WTC11 (cell line): ENCODE results near the gene ASF1A. TPM values are rescaled to one million over a fixed set of nuclear protein-coding genes. Genes with fewer than 3 reads are reported as not detected.

Experiments used
- ATAC-seq: fragments of 200-7000 bp; cut with Tn5 transposase; 2 replicates; pipeline ENCODE4 v1.10.0; 2021; ENCODE audit warnings: mild to moderate bottlenecking, moderate library complexity
- CTCF ChIA-PET: fragments of 300-600 bp; sonication (Branson Sonifier 250); formaldehyde crosslinking; loops from one replicate; lab custom pipeline; 2021; ENCODE audit warnings: antibody characterized with exemption; lab: Charles Lee
- POLR2A ChIA-PET: fragments of 350-600 bp; sonication (Branson Sonifier 250); formaldehyde crosslinking; loops from one replicate; lab custom pipeline; 2021; ENCODE audit warnings: antibody characterized with exemption; lab: Charles Lee
- DNase-seq: peaks from one replicate; pipeline ENCODE4 v3.0.0; 2021; ENCODE audit warnings: low spot score
- H3K27ac Mint-ChIP-seq: 2 replicates; pipeline ENCODE4 v1.8.0; 2021; ENCODE audit warnings: mixed read lengths
- H3K27me3 Mint-ChIP-seq: 2 replicates; pipeline ENCODE4 v1.8.0; 2021; ENCODE audit warnings: low read depth, mild to moderate bottlenecking, moderate library complexity, mixed read lengths
- H3K36me3 Mint-ChIP-seq: 2 replicates; pipeline ENCODE4 v1.8.0; 2021; ENCODE audit warnings: mixed read lengths
- H3K4me1 Mint-ChIP-seq: 2 replicates; pipeline ENCODE4 v1.8.0; 2022; ENCODE audit warnings: mixed read lengths
- H3K4me3 Mint-ChIP-seq: 2 replicates; pipeline ENCODE4 v1.8.0; 2021; ENCODE audit warnings: mild to moderate bottlenecking, moderate library complexity, mixed read lengths
- H3K9me3 Mint-ChIP-seq: 2 replicates; pipeline ENCODE4 v1.8.0; 2021; ENCODE audit warnings: mixed read lengths
- ATF1 ChIP-seq: sonication (generic); formaldehyde crosslinking; IDR thresholded peaks from 2 replicates; pipeline ENCODE4 v1.8.1; 2023; ENCODE audit warnings: mild to moderate bottlenecking, moderate library complexity, missing genetic modification reagents
- ATF2 ChIP-seq: sonication (generic); formaldehyde crosslinking; IDR thresholded peaks from 2 replicates; pipeline ENCODE4 v1.8.1; 2022; ENCODE audit warnings: low read depth, missing genetic modification reagents, borderline replicate concordance
- E2F1 ChIP-seq: sonication (generic); formaldehyde crosslinking; IDR thresholded peaks from 2 replicates; pipeline ENCODE4 v1.8.0; 2022; ENCODE audit warnings: mild to moderate bottlenecking, missing genetic modification reagents
- ELF4 ChIP-seq: sonication (generic); formaldehyde crosslinking; IDR thresholded peaks from 2 replicates; pipeline ENCODE4 v1.8.1; 2022; ENCODE audit warnings: low read depth, mild to moderate bottlenecking, moderate library complexity, missing genetic modification reagents
- FOXK1 ChIP-seq: sonication (generic); formaldehyde crosslinking; IDR thresholded peaks from 2 replicates; pipeline ENCODE4 v1.8.0; 2022; ENCODE audit warnings: mild to moderate bottlenecking, moderate library complexity, missing genetic modification reagents
- JUN ChIP-seq: sonication (generic); formaldehyde crosslinking; IDR thresholded peaks from 2 replicates; pipeline ENCODE4 v1.8.0; 2023; ENCODE audit warnings: mild to moderate bottlenecking, missing genetic modification reagents
- NFATC4 ChIP-seq: fragments of 250-450 bp; sonication (Bioruptor Pico); IDR thresholded peaks from 2 replicates; pipeline ENCODE4 v1.9.0; 2021; ENCODE audit warnings: mild to moderate bottlenecking
- NR2C2 ChIP-seq: sonication (generic); formaldehyde crosslinking; IDR thresholded peaks from 2 replicates; pipeline ENCODE4 v1.8.0; 2022; ENCODE audit warnings: mild to moderate bottlenecking, missing genetic modification reagents
- SMAD3 ChIP-seq: sonication (generic); formaldehyde crosslinking; IDR thresholded peaks from 2 replicates; pipeline ENCODE4 v1.8.0; 2022; ENCODE audit warnings: missing genetic modification reagents, mild to moderate bottlenecking, borderline replicate concordance
- SMAD4 ChIP-seq: sonication (generic); formaldehyde crosslinking; IDR thresholded peaks from 2 replicates; pipeline ENCODE4 v1.8.0; 2022; ENCODE audit warnings: mild to moderate bottlenecking, missing genetic modification reagents
- SOX15 ChIP-seq: fragments of 250-450 bp; sonication (Bioruptor Pico); IDR thresholded peaks from 2 replicates; pipeline ENCODE4 v1.9.0; 2021; ENCODE audit warnings: mild to moderate bottlenecking
- SP1 ChIP-seq: sonication (generic); formaldehyde crosslinking; conservative IDR thresholded peaks from 2 replicates; pipeline ENCODE4 v1.8.1; 2022; ENCODE audit warnings: missing genetic modification reagents
- TP53 ChIP-seq: sonication (generic); formaldehyde crosslinking; IDR thresholded peaks from 2 replicates; pipeline ENCODE4 v1.8.1; 2023; ENCODE audit warnings: mild to moderate bottlenecking, missing genetic modification reagents
- ZNF416 ChIP-seq: fragments of 250-450 bp; sonication (Bioruptor Pico); IDR thresholded peaks from 2 replicates; pipeline ENCODE4 v1.9.0; 2021; ENCODE audit warnings: mild to moderate bottlenecking, inconsistent platforms
- ZNF423 ChIP-seq: fragments of 250-450 bp; sonication (Bioruptor Pico); IDR thresholded peaks from 2 replicates; pipeline ENCODE4 v2.1.2; 2022; ENCODE audit warnings: mild to moderate bottlenecking, moderate library complexity
- total RNA-seq: library from RNA; stranded (reverse); gene quantifications from 3 replicates; pipeline ENCODE4 v1.2.3, GENCODE V29; 2021
- TF ChIP-seq, protein P1 (sequence below): sonication (generic); formaldehyde crosslinking; IDR thresholded peaks from 2 replicates; pipeline ENCODE4 v1.8.0; 2023; ENCODE audit warnings: mild to moderate bottlenecking, missing genetic modification reagents
- TF ChIP-seq, protein P2 (sequence below): fragments of 250-450 bp; sonication (Bioruptor Pico); IDR thresholded peaks from 2 replicates; pipeline ENCODE4 v1.8.0; 2021; ENCODE audit warnings: mild to moderate bottlenecking
- TF ChIP-seq, protein P3 (sequence below): sonication (generic); formaldehyde crosslinking; IDR thresholded peaks from 2 replicates; pipeline ENCODE4 v1.8.1; 2023; ENCODE audit warnings: mild to moderate bottlenecking, missing genetic modification reagents
- TF ChIP-seq, protein P4 (sequence below): sonication (generic); formaldehyde crosslinking; IDR thresholded peaks from 2 replicates; pipeline ENCODE4 v1.8.0; 2023; ENCODE audit warnings: missing genetic modification reagents, mild to moderate bottlenecking, borderline replicate concordance
- TF ChIP-seq, protein P5 (sequence below): sonication (generic); formaldehyde crosslinking; IDR thresholded peaks from 2 replicates; pipeline ENCODE4 v1.8.1; 2023; ENCODE audit warnings: mild to moderate bottlenecking, missing genetic modification reagents, borderline replicate concordance

Gene ASF1A
- total RNA-seq, 1 experiment from 2014 or later: 36.7 TPM

DNA sequence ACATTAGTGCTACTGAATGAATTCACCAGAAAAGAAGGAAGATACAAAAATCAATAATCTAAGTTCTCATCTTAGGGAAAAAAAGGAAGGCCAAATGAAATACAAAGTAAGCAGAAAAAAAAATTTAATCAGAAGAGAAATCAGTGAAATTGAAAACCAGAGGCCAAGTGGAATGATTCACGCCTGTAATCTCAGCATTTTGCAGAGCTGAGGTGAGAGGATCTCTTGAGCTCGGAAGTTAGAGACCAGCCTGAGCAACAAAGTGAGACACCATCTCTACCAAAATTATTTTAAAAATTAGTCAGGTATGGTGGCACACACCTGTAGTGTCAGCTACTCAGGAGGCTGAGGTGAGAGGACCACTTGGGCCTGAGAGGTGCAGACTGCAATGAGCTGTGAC lies 21.2 kb upstream of the ASF1A start:
- TF ChIP-seq, protein P1, sequence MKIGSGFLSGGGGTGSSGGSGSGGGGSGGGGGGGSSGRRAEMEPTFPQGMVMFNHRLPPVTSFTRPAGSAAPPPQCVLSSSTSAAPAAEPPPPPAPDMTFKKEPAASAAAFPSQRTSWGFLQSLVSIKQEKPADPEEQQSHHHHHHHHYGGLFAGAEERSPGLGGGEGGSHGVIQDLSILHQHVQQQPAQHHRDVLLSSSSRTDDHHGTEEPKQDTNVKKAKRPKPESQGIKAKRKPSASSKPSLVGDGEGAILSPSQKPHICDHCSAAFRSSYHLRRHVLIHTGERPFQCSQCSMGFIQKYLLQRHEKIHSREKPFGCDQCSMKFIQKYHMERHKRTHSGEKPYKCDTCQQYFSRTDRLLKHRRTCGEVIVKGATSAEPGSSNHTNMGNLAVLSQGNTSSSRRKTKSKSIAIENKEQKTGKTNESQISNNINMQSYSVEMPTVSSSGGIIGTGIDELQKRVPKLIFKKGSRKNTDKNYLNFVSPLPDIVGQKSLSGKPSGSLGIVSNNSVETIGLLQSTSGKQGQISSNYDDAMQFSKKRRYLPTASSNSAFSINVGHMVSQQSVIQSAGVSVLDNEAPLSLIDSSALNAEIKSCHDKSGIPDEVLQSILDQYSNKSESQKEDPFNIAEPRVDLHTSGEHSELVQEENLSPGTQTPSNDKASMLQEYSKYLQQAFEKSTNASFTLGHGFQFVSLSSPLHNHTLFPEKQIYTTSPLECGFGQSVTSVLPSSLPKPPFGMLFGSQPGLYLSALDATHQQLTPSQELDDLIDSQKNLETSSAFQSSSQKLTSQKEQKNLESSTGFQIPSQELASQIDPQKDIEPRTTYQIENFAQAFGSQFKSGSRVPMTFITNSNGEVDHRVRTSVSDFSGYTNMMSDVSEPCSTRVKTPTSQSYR: no peak
- TF ChIP-seq, protein P2, sequence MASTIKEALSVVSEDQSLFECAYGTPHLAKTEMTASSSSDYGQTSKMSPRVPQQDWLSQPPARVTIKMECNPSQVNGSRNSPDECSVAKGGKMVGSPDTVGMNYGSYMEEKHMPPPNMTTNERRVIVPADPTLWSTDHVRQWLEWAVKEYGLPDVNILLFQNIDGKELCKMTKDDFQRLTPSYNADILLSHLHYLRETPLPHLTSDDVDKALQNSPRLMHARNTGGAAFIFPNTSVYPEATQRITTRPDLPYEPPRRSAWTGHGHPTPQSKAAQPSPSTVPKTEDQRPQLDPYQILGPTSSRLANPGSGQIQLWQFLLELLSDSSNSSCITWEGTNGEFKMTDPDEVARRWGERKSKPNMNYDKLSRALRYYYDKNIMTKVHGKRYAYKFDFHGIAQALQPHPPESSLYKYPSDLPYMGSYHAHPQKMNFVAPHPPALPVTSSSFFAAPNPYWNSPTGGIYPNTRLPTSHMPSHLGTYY (CRISPR knock-in tag): no peak
- TF ChIP-seq NR2C2 (CRISPR knock-in tag): no peak
- no peak for TF ChIP-seq ZNF423 (CRISPR knock-in tag)
- TF ChIP-seq ATF2 (CRISPR knock-in tag): no peak
- TF ChIP-seq NFATC4: no peak
- no peak for TF ChIP-seq ZNF416 (CRISPR knock-in tag)
- no peak for TF ChIP-seq TP53
- no peak for TF ChIP-seq ATF1
- no peak for TF ChIP-seq E2F1 (CRISPR knock-in tag)
- TF ChIP-seq FOXK1 (CRISPR knock-in tag): no peak
- TF ChIP-seq SMAD4 (CRISPR knock-in tag): no peak
- TF ChIP-seq SP1 (CRISPR knock-in tag): no peak
- TF ChIP-seq, protein P3, sequence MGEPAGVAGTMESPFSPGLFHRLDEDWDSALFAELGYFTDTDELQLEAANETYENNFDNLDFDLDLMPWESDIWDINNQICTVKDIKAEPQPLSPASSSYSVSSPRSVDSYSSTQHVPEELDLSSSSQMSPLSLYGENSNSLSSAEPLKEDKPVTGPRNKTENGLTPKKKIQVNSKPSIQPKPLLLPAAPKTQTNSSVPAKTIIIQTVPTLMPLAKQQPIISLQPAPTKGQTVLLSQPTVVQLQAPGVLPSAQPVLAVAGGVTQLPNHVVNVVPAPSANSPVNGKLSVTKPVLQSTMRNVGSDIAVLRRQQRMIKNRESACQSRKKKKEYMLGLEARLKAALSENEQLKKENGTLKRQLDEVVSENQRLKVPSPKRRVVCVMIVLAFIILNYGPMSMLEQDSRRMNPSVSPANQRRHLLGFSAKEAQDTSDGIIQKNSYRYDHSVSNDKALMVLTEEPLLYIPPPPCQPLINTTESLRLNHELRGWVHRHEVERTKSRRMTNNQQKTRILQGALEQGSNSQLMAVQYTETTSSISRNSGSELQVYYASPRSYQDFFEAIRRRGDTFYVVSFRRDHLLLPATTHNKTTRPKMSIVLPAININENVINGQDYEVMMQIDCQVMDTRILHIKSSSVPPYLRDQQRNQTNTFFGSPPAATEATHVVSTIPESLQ (CRISPR knock-in tag): no peak
- TF ChIP-seq, protein P4, sequence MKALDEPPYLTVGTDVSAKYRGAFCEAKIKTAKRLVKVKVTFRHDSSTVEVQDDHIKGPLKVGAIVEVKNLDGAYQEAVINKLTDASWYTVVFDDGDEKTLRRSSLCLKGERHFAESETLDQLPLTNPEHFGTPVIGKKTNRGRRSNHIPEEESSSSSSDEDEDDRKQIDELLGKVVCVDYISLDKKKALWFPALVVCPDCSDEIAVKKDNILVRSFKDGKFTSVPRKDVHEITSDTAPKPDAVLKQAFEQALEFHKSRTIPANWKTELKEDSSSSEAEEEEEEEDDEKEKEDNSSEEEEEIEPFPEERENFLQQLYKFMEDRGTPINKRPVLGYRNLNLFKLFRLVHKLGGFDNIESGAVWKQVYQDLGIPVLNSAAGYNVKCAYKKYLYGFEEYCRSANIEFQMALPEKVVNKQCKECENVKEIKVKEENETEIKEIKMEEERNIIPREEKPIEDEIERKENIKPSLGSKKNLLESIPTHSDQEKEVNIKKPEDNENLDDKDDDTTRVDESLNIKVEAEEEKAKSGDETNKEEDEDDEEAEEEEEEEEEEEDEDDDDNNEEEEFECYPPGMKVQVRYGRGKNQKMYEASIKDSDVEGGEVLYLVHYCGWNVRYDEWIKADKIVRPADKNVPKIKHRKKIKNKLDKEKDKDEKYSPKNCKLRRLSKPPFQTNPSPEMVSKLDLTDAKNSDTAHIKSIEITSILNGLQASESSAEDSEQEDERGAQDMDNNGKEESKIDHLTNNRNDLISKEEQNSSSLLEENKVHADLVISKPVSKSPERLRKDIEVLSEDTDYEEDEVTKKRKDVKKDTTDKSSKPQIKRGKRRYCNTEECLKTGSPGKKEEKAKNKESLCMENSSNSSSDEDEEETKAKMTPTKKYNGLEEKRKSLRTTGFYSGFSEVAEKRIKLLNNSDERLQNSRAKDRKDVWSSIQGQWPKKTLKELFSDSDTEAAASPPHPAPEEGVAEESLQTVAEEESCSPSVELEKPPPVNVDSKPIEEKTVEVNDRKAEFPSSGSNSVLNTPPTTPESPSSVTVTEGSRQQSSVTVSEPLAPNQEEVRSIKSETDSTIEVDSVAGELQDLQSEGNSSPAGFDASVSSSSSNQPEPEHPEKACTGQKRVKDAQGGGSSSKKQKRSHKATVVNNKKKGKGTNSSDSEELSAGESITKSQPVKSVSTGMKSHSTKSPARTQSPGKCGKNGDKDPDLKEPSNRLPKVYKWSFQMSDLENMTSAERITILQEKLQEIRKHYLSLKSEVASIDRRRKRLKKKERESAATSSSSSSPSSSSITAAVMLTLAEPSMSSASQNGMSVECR (CRISPR knock-in tag): no peak
- no peak for TF ChIP-seq ELF4 (CRISPR knock-in tag)
- TF ChIP-seq, protein P5, sequence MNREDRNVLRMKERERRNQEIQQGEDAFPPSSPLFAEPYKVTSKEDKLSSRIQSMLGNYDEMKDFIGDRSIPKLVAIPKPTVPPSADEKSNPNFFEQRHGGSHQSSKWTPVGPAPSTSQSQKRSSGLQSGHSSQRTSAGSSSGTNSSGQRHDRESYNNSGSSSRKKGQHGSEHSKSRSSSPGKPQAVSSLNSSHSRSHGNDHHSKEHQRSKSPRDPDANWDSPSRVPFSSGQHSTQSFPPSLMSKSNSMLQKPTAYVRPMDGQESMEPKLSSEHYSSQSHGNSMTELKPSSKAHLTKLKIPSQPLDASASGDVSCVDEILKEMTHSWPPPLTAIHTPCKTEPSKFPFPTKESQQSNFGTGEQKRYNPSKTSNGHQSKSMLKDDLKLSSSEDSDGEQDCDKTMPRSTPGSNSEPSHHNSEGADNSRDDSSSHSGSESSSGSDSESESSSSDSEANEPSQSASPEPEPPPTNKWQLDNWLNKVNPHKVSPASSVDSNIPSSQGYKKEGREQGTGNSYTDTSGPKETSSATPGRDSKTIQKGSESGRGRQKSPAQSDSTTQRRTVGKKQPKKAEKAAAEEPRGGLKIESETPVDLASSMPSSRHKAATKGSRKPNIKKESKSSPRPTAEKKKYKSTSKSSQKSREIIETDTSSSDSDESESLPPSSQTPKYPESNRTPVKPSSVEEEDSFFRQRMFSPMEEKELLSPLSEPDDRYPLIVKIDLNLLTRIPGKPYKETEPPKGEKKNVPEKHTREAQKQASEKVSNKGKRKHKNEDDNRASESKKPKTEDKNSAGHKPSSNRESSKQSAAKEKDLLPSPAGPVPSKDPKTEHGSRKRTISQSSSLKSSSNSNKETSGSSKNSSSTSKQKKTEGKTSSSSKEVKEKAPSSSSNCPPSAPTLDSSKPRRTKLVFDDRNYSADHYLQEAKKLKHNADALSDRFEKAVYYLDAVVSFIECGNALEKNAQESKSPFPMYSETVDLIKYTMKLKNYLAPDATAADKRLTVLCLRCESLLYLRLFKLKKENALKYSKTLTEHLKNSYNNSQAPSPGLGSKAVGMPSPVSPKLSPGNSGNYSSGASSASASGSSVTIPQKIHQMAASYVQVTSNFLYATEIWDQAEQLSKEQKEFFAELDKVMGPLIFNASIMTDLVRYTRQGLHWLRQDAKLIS (CRISPR knock-in tag): no peak
- no peak for TF ChIP-seq JUN (CRISPR knock-in tag)
- no peak for TF ChIP-seq SOX15 (CRISPR knock-in tag)
- TF ChIP-seq SMAD3 (CRISPR knock-in tag): no peak
- H3K27ac Mint-ChIP-seq: no peak overlapping the region
- POLR2A ChIA-PET: no interaction called here
- DNase-seq (no peak), ATAC-seq (no peak)
- H3K27me3 Mint-ChIP-seq: no peaks in the 10 kb centered on the region
- no peak overlapping the region for H3K4me3 Mint-ChIP-seq
- CTCF ChIA-PET: interaction anchor here (0.7 to 1.3 kb wide), 3 partner anchors 9 to 72 kb away, joined by 3 read pairs; no protein-coding TSS in a partner anchor
- H3K4me1 Mint-ChIP-seq: peaks cover 5% of the 10 kb centered on the region; the same call in 1 of the 2 replicates
- H3K36me3 Mint-ChIP-seq: no peaks in the 10 kb centered on the region
- H3K9me3 Mint-ChIP-seq: peaks cover 13% of the 10 kb centered on the region; the same call in 1 of the 2 replicates
